Lung microvascular endothelial cell (primary cell): ENCODE results near the gene ZNF628. TPM values are rescaled to one million over a fixed set of nuclear protein-coding genes. Genes with fewer than 3 reads are reported as not detected.

Source experiments
- DNase-seq, 2 donors: peaks; one replicate each; pipeline versions ENCODE4 v3.0.0 to v3.0.0-alpha.2; 2010; ENCODE audit warnings: low read depth in 2 of 2
- total RNA-seq: library from RNA; depleted of rRNA; stranded (reverse); fragments of >200 nt; gene quantifications from 2 replicates; pipeline ENCODE4 v1.2.1, GENCODE V29; 2014

Gene ZNF628
- total RNA-seq, 1 donor from 2014 or later, result 0.79 TPM

DNA sequence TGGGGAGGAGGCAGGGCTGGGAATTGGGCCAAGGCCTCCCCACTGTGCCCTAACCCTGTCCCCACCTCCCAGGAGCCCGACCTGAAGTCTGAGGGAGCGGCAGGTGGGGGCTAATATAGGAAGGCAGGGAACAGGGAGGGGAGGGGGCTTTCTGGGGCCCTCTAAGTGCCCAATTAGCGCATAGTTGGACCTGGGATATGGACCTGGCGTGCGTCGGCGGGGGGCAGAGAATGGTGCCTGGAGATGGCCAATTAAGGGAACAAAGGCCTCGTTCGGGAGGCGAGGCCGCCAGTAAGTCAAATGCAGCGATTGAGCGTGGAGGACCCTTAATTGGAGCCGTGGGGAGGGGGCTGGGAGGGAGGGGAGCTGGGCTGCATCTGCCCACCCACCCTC is 11.8 kb upstream of the ZNF628 start, which contains the start of gene C19orf85:
C19orf85 (minus strand) TSS at position 90 of the 393 bp plus-strand sequence. CDS start 197 bp downstream, outside the sequence.
- DNase-seq, result no peak

DNA sequence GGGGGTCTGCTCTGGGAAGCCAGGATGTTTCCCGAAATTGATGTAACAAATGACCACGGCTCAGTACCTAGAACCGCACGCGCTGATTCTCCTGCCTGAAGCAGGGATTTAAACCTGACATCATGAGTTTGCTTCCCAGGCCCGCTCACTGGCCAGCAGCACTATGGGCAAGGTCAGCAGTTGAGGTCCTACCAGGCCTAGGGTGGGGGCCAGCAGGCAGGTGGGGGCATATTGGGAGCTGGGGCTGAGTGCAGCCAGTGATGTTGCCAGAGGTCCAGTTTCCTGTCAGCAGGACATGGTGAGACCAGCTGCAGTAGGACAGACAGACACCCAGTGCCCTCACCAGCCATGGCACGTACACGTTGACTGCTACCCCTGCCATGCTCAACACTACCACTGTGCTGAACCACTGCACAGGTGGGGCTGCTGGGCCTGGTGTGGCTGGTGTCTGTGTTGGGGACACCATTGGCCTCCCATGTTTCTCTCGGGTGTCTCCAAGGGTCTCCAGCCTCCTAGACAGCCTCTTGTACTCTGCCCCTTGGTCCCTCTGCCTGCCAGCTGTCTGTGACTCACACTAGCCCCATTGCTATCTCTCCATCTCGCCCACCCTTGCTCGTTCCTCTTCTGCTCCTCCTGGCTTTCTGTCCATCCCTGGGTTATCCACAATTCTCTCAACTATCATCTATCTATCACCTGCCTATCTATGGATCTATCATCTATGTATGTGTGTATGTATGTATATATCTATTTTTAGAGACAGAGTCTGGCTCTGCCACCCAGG is 10.8 kb upstream of the ZNF628 start:
- DNase-seq, result no peak

DNA sequence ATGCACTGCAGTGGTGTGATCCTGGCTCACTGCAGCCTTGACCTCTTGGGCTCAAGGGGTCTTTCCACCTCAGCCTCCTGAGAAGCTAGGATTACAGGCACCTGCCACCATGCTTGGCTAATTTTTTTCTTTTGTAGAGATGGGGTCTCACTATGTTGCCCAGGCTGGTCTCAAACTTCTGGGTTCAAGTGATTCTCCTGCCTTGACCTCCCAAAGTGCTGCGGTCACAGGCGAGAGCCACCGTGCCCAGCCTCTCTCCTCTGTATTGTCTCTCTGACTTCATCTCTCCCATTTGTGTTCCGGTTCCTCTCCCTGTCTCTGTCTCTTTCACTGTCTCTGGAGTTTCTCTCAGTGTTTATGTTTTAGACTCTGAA is 10.2 kb upstream of the ZNF628 start:
- DNase-seq, result no peak

DNA sequence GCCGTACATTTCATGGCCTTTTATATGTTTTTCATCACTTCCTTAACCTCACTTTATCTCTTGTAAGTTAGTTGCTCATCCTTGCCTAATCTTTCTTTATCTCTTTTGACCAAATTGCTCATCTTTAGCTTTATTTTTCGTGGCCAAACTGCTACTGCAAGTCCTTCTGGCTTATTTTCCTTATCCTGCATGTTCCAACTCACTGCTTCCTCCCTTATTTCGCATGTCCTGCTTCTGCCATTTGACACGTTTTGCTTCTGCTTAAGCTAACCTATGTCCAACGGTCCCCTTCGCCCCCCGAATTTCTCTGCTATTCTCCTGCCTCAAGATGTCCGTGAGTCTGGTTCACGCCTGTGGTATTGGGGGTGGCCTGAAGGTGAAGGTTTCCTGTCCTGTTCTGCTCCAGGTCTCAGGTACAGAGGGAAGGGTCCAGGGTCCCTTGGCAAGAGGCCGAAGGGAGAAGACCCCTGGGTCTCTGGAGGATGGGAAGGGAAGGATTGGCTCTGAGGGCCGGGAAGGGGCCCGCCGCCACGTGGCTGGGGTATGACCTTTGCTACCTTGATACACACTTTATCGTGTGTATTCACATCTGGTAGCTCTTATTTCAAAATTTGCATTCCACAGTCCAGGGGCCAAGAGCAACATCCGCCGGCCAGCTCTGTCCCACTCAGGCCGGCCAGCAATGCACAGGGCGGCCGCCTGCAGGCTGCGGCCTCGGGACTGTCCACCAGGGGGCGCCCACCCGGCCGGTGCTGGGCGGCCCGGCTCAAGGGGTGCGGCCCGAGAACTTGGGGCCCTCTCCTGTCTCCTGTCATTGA is 9.0 kb upstream of the ZNF628 start:
- peak; percentile 45 to 86 for DNase-seq

DNA sequence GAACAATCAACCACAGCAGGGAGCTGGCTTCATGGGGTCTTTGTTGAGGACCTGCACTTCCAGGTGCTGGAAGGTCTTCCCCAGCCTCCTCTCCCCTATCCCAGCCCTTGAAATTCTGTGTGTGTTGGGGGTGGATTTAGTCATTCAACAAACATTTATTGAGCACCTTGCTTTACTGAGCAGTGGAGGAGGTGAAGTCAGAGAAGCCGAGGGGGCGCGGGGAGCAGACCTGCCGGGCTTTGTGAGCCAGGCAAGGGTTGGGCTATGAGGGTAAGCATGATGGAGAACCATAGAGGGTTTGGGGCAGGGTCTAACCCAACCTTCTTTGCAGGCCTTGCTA is 8.4 kb upstream of the ZNF628 start:
- no peak for DNase-seq

DNA sequence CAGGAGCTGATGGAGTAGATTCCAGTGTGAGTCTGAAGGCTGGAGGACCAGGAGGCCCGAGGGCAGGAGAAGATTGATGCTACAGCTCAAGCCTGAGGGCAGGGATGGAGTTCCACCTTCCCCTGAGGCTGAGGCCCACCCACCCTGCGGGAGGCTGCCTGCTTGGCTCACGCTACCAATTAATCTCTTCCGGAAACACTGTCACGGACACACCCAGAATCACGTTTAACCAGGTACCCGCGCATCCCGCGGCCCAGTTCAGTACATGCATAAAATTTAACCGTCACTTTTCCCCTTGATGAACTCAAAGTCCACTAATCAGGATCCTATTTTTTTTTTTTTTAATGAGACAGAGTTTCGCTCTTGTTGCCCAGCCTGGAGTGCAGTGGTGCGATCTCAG is 5.2 kb upstream of the ZNF628 start:
- no peak for DNase-seq

DNA sequence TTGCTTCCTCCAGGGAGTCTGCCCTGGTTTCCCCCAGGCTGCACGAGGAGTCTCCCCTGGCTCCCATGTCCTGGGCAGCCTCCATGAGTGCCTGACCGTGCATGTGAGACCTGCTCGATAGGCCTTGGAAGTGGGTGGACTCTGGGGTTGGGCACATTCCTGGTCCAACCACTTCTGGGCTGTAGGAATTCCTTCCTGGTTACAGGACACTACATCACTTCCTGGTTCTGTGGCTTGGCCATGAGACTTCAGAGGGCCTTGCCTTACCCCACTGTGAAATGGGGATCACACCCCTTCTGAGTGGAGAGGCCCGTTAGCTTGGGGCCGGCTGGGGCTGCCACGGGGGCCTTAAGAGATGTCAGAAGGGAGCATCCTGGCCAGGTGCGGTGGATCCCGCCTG is 4.0 kb upstream of the ZNF628 start:
- no peak for DNase-seq

DNA sequence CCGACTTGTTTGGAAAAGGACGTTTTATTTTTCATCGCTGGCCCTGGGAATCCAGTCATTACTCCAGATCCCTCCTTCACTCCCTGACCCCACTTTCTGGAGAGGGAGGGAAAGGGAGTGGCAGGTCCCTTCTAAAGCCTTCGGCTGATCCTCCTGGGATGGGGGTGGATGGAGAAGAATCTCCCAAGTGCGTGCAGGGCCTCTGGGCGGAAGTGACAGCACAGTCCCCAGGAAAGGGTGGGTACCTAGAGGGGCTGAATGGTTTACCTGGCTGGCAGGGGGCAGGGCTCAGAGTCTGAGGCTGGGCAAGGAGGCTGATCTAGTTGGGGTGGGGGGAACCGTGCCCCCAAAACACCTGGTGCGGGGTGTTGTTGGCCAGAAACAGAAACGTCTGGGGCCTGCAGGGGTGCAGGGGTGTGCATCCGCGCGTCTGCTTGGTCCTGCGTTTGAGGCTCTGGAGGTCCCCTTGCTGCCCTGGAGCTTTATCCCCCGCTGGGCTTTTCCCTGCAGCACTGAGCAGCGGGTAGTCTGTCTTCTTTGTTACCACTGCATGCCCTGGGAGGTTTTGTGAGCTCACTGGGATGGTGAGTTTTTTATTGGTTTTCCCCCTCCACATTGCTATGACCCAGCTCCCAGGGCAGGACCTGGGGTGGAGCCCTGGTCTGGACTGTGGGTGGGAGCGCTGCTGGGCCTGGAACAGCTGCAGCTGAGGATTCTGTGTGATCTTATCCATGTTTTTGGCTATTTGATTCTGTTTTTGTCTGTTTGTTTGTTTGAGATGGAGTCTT is 3.0 kb upstream of the ZNF628 start:
- no peak for DNase-seq

DNA sequence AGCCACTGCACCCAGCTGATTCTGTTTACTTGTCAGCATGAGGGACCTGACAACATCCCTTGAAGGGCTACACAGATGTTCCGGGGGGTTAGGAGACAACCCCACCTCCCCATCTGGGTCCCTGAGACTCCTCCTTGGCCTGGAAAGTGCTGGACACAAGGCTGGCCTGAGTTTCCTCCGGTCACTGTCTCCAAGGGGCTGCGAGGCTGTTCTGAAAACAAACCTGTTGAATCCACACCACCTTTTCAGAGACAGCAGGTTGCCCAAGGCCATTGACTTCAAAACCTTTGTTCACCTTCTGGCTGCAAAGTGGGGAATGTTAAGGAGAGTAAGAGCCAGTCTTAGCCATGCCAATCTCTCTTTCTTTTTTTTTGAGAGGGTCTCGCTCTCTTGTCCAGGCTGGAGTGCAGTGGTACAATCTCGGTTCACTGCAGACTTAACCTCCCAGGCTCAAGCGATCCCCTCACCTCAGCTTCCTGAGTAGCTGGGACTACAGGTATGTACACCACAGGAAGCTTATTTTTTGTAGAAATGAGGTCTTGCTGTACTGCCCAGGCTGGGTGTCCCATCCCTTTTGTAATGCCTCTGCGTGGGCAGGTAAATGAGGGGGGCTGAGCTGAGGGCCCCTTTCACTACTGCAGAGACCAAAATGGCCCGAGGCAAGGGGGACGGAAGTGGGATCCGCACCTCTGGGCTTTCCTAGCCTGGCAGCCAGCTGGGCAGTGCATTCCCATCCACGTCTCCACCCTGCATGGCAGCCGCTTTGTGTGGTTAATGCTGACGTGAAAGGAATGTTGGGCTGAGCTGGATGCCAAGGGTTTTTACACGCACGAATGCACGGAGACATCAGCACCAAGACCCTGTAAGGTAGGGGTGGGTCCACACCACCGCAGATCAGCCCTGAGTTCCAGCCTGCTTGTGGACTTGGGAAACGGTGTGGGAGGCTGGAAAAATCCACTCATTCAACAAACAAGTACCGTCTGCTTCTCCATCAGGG is 1.9 kb upstream of the ZNF628 start:
- DNase-seq, result no peak

DNA sequence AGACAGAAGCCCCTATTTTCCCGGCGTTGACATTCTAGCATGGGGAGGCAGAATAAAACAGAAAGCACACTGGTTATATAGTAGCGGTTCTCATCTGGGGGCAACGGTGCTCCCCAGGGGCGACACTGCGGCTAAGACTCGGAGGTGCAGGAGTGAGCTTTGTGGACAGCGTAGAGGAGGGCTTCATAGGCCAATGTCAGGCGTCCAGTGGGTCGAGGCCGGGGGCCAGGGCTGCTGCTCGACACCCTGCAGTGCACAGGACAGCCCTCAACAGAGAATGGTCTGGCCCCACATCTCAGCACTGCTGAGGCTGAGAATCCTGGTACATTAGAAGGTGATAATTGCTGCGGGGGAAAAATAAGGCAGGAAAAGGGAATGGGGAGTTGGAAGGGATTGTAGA is 1.5 kb downstream of the ZNF628 start:
- DNase-seq, result no peak

DNA sequence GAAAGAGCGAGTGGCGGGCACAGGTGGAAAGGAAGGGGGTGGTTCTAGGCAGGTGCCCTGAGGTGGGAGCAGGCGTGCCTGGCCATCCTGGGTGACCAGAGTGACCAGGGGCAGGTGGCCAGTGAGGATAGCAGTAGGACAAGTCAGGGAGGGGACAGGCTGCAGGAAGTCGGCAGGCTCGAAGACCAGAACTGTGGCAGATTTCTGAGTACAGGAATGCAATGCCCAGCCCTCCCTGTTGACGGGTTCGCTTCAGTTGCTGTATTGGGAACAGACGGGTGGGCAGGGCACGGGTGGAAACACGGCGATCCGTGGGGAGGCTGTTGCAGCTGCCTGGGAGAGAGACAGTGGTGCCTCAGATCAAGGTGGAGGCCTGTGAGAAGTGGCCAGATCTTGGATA is 1.9 kb downstream of the ZNF628 start:
- no peak for DNase-seq

DNA sequence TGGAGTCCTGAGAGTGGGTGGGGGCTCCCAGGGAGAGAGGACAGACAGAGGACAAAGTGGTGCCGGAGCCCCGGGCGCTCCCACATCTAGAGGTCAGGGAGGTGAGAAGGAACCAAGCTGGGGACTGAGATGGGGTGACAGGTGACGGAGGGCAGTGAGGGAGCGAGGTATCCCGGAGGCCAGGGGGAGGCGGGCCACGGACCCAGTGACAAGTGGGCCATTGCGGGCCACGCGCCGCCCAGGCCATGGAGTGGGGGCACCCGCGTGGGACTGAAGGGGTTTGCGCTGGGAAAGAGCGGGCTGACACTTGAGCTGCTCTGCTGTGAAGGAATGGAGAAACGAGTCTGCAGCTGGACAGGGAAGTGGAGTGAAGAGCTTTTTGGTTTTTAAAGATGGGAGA is 2.6 kb downstream of the ZNF628 start:
- DNase-seq, result no peak

DNA sequence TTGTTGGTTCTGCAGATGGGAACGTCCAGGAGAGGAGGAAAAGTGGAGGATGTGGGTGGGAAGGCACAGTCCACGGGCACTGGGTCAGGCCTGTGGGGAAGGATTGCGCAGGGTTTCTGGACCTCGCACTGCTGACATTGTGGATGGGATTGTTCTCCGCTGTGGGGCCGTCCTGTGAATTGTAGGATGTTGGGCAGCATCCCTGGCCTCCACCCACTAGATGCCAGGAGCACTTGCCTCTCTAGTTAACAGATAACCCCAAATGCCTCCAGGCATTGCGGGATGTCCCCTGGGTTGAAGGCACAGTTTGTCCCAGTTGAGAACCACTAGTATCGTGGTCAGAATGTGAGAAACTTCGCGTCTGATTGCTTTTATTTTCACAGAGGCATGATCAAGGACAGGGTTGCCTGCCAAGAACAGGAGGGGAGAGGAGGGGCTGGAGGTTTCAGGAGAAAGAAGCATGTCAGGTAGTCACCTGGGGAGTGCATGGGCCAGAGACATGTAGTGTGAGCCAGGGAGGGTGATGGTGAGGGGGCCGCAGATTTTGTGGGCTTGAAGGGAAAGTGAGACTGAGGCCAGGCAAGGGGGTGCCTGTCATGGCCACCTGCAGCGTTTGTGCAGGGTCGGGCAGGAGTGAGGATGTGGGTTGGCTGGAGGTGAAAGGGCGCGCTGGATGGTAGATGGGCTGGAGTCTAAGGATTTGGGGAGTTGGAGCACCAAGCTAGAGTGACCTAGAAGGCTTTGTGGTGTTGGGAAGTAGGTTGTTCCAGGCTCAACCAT is 3.2 kb downstream of the ZNF628 start:
- no peak for DNase-seq

DNA sequence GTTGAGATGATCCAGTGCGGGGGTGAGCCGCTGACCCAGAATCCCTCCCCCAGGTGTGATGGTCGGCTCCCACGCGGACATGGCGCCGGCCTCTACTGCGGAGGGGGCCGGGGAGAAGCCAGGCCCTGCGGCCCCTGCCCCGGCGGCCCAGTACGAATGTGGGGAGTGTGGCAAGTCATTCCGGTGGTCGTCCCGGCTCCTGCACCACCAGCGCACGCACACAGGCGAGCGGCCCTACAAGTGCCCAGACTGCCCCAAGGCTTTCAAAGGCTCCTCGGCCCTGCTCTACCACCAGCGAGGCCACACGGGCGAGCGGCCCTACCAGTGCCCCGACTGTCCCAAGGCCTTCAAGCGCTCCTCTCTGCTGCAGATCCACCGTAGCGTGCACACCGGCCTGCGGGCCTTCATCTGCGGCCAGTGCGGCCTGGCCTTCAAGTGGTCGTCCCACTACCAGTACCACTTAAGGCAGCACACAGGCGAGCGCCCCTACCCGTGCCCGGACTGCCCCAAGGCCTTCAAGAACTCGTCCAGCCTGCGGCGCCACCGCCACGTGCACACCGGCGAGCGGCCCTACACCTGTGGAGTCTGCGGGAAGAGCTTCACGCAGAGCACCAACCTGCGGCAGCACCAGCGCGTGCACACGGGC is 4.9 kb downstream of the ZNF628 start:
- DNase-seq, result no peak

DNA sequence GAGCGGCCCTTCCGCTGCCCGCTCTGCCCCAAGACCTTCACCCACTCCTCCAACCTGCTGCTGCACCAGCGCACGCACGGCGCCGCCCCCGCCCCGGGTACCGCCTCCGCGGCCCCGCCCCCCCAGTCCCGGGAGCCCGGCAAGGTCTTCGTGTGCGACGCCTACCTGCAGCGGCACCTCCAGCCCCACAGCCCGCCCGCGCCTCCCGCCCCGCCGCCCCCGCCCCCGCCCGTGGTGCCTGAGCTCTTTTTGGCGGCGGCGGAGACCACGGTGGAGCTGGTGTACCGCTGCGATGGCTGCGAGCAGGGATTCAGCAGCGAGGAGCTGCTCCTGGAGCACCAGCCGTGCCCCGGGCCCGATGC is 5.4 kb downstream of the ZNF628 start:
- no peak for DNase-seq

DNA sequence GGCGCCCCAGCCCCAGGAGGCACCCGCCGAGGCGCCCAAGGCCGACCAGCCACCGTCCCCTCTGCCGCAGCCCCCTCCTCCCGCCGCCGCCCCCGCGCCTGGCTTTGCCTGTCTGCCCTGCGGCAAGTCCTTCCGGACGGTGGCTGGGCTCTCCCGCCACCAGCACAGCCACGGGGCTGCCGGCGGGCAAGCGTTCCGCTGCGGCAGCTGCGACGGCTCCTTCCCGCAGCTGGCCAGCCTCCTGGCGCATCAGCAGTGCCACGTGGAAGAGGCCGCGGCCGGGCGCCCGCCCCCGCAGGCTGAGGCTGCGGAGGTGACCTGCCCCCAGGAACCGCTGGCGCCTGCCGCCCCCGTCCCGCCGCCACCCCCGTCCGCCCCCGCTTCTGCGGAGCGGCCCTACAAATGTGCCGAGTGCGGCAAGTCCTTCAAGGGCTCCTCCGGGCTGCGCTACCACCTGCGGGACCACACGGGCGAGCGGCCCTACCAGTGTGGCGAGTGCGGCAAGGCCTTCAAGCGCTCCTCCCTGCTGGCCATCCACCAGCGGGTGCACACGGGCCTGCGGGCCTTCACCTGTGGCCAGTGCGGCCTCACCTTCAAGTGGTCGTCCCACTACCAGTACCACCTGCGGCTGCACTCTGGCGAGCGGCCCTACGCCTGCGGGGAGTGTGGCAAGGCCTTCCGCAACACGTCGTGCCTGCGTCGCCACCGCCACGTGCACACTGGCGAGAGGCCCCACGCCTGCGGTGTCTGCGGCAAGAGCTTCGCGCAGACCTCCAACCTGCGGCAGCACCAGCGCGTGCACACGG is 5.9 kb downstream of the ZNF628 start:
- no peak for DNase-seq

DNA sequence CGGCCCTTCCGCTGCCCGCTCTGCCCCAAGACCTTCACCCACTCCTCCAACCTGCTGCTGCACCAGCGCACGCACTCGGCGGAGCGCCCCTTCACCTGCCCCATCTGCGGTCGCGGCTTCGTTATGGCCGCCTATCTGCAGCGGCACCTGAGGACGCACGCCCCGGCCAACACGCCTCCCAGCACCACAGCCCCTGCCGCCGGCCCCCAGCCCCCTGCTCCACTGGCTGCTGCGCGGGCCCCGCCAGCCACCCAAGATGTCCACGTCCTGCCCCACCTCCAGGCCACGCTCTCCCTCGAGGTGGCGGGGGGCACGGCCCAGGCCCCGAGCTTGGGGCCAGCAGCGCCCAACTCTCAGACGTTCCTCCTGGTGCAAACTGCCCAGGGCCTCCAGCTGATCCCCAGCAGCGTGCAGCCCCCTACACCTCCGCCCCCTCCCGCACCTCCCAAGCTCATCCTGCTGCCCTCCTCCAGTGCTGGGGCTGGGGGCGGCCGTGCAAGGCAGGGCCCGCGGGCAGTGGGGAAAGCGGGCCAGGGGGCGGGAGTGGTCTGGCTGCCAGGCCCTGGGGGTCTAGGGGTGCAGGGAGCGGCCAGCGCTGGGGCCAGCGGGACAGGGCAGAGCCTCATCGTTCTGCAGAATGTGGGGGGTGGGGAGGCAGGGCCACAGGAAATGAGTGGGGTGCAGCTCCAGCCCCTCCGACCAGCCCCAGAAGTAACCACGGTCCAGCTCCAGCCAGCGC is 6.7 kb downstream of the ZNF628 start:
- DNase-seq, result no peak
